ENCODE data around the gene CCDC81. TPM values are rescaled to one million over a fixed set of nuclear protein-coding genes. Genes with fewer than 3 reads are reported as not detected.

Gene CCDC81
- polyA plus RNA-seq, 2 of the 4 experiments (the other 2 are of a cell fraction), result 0.30 to 0.71 TPM

- H3K27ac ChIP-seq, result peak overlapping the region in 1 of 2 experiments; percentile 85; a peak in 2 of 6 replicates
- ATAC-seq, result no peak
- no peak for TF ChIP-seq MAZ (IDR thresholded peaks at IDR 0.05; ENCODE audit: borderline replicate concordance, low read depth, low read length)
- TF ChIP-seq MAFK (IDR thresholded peaks at IDR 0.05; ENCODE audit: partially characterized antibody), result no peak
- TF ChIP-seq USF2 (IDR thresholded peaks at IDR 0.05), result no peak
- no peak for TF ChIP-seq TFCP2L1 (CRISPR knock-in tag; IDR thresholded peaks at IDR 0.05)
- TF ChIP-seq HEYL (CRISPR knock-in tag; IDR thresholded peaks at IDR 0.05), result no peak
- no peak for TF ChIP-seq PHF8 (IDR thresholded peaks at IDR 0.05; ENCODE audit: borderline replicate concordance, low read depth)
- TF ChIP-seq NR3C1 (IDR thresholded peaks at IDR 0.05), result no peak
Observed at GRCh38 chr11:86461892-86462291, 87.2 kb downstream of the CCDC81 start.

GRCh38 chr11:86463120-86463519, 88.4 kb downstream of the CCDC81 start:
- POLR2A ChIA-PET, result no interaction called here
- CTCF ChIA-PET, result interaction anchor here (0.6 to 4.1 kb wide), 5 partner anchors 8 to 145 kb away, joined by 3 to 27 read pairs (median 5); no protein-coding TSS in a partner anchor
- WGBS (ENCODE audit: missing lambda C conversion rate), result 95% methylated on average over 7 of the region's 7 CpGs
- ATAC-seq (no peak), DNase-seq (ENCODE audit: low read depth in 1 of 2, low spot score in 1 of 2) (no peak), FAIRE-seq (no peak)
- TF ChIP-seq RCOR1 (IDR thresholded peaks at IDR 0.05; ENCODE audit: low read depth, low read length), result no peak
- no peak for TF ChIP-seq BHLHE40 (IDR thresholded peaks at IDR 0.05; ENCODE audit: low read depth, low read length)
- TF ChIP-seq ESRRA (IDR thresholded peaks at IDR 0.05; ENCODE audit: borderline replicate concordance, low read length), result no peak
- TF ChIP-seq RAD21 (conservative IDR thresholded peaks at IDR 0.05 in 1 of 2, IDR thresholded peaks at IDR 0.05 in 1 of 2), result no peak
- no peak for TF ChIP-seq GATA3 (IDR thresholded peaks at IDR 0.05; ENCODE audit: borderline replicate concordance)
- no peak for TF ChIP-seq HOXB5 (CRISPR knock-in tag; IDR thresholded peaks at IDR 0.05)
- TF ChIP-seq ZNF302 (CRISPR knock-in tag; IDR thresholded peaks at IDR 0.05), result no peak
- TF ChIP-seq BCL3 (IDR thresholded peaks at IDR 0.05), result no peak
- TF ChIP-seq RNF2 (IDR thresholded peaks at IDR 0.05; ENCODE audit: borderline replicate concordance, low read depth), result no peak
- Histone ChIP-seq H3K9me3 (no peaks in the 10 kb centered on the region), H3K4me3 (no peak overlapping the region), H3K4me1 (peaks cover 30% of the 10 kb centered on the region), H3K4me2 (no peak overlapping the region), H3K27ac (peak overlapping the region in 1 of 2 experiments; percentile 41; a peak in 3 of 6 replicates)

More at GRCh38 chr11:86461892-86462291, 87.2 kb downstream of the CCDC81 start:
- no peak overlapping the region for H3K4me3 ChIP-seq
- no peak for FAIRE-seq
- 94% methylated on average over 1 of the region's 1 CpG for WGBS (ENCODE audit: missing lambda C conversion rate)
- no peak for DNase-seq (ENCODE audit: low read depth in 1 of 2, low spot score in 1 of 2)
- H3K4me2 ChIP-seq, result no peak overlapping the region
- ChIA-PET POLR2A (no interaction called here), CTCF (interaction anchor here (1.1 to 4.1 kb wide), 4 partner anchors 11 to 146 kb away, joined by 3 to 27 read pairs (median 6); no protein-coding TSS in a partner anchor)
- peaks cover 36% of the 10 kb centered on the region for H3K4me1 ChIP-seq
- H3K9me3 ChIP-seq, result no peaks in the 10 kb centered on the region

- Histone ChIP-seq H3K4me3 (no peak overlapping the region), H3K4me1 (peaks cover 23% of the 10 kb centered on the region), H3K4me2 (no peak overlapping the region), H3K9me3 (no peaks in the 10 kb centered on the region), H3K27ac (no peak overlapping the region)
- no peak for FAIRE-seq
- 96% methylated on average over 5 of the region's 5 CpGs for WGBS (ENCODE audit: missing lambda C conversion rate)
- no peak for DNase-seq (ENCODE audit: low read depth in 1 of 2, low spot score in 1 of 2)
- TF ChIP-seq SREBF2 (IDR thresholded peaks at IDR 0.05), result no peak
- no peak for TF ChIP-seq ESRRA (IDR thresholded peaks at IDR 0.05; ENCODE audit: borderline replicate concordance, low read length)
- no peak for TF ChIP-seq POLR2AphosphoS2 (conservative IDR thresholded peaks at IDR 0.05; ENCODE audit: low read length)
- no peak for TF ChIP-seq ZNF302 (CRISPR knock-in tag; IDR thresholded peaks at IDR 0.05)
- no peak for ATAC-seq
- ChIA-PET CTCF (interaction anchor here (1.3 to 1.8 kb wide), 4 partner anchors 9 to 144 kb away, joined by 3 to 6 read pairs (median 4); no protein-coding TSS in a partner anchor), POLR2A (no interaction called here)
Observed at GRCh38 chr11:86463955-86464354, 89.3 kb downstream of the CCDC81 start.
